Embryonic facial prominence (tissue), 1 donor: ENCODE measurements around the gene GRID2.

ENCODE experiments used
- DNase-seq: peaks from one replicate; pipeline ENCODE4 v3.0.0-alpha.2; 2016; ENCODE audit errors: extremely low spot score

The GRID2 gene

GRCh38 chr4:93802045-93802444 lies 1498.3 kb downstream of the GRID2 start:
- no peak for DNase-seq

- no peak for DNase-seq
Measured at GRCh38 chr4:93809773-93810172, 1506.0 kb downstream of the GRID2 start.

- DNase-seq = no peak
Measured at GRCh38 chr4:93810340-93810992, 1506.7 kb downstream of the GRID2 start.

GRCh38 chr4:93813092-93813491 lies 1509.3 kb downstream of the GRID2 start:
- no peak for DNase-seq

GRCh38 chr4:93814141-93814540 lies 1510.4 kb downstream of the GRID2 start:
- DNase-seq = no peak

- DNase-seq = no peak
Measured at GRCh38 chr4:93814722-93815121, 1511.0 kb downstream of the GRID2 start.
